ENCODE measurements around the gene DIAPH3. TPM values are rescaled to one million over a fixed set of nuclear protein-coding genes. Genes with fewer than 3 reads are reported as not detected.

The DIAPH3 gene
- total and polyA plus RNA-seq, 2 experiments from 2014 or later: 2.9 to 5.2 TPM

- H3K27ac ChIP-seq: no peak overlapping the region
- H3K4me1 ChIP-seq (ENCODE audit: low read depth): peaks cover 3% of the 10 kb centered on the region
- DNase-seq (ENCODE audit: low read depth in 1 of 2, low spot score in 1 of 2): no peak
- H3K4me3 ChIP-seq: no peak overlapping the region
- H3K9me3 ChIP-seq (ENCODE audit: low read depth): no peaks in the 10 kb centered on the region
- no peaks in the 10 kb centered on the region for H3K36me3 ChIP-seq
- H3K27me3 ChIP-seq: no peaks in the 10 kb centered on the region
- TF ChIP-seq, protein P1, sequence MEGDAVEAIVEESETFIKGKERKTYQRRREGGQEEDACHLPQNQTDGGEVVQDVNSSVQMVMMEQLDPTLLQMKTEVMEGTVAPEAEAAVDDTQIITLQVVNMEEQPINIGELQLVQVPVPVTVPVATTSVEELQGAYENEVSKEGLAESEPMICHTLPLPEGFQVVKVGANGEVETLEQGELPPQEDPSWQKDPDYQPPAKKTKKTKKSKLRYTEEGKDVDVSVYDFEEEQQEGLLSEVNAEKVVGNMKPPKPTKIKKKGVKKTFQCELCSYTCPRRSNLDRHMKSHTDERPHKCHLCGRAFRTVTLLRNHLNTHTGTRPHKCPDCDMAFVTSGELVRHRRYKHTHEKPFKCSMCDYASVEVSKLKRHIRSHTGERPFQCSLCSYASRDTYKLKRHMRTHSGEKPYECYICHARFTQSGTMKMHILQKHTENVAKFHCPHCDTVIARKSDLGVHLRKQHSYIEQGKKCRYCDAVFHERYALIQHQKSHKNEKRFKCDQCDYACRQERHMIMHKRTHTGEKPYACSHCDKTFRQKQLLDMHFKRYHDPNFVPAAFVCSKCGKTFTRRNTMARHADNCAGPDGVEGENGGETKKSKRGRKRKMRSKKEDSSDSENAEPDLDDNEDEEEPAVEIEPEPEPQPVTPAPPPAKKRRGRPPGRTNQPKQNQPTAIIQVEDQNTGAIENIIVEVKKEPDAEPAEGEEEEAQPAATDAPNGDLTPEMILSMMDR (IDR thresholded peaks at IDR 0.05; ENCODE audit: low read depth, low read length): no peak
Observed at GRCh38 chr13:59625111-59625510, 538.6 kb downstream of the DIAPH3 start.

DNA sequence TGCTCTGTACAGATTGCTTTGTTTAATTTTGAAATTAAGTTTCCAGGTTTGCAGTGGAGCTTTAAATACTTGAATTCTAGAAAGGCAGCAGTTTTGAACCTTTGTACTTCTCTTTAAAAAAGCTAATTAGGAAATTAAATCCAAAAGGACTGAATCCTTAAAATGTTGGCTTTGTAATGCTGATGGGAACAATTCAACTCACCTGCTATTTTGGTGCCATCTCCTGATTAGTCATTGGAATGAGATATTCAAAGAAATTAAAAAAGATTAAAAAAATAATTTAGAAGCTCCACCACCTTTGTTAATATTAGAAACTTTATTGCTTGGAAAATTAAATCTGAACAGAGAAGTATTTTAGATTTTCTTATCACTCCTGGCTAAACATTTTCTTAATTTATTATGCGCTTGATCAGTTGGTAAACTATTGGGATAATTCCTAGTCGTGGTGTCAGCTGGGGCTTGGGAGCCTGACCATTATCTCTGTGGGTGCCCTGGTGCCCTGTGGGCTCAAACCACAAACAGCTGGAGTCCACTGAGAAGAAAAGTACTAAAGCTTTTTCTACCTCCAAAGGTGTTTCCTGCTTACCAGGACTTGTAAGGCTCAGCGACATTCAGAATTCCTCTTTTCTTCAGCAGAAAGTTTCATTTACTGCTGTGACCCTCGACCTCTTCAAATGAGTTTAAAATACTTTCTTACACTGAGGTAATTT lies 540.4 kb downstream of the DIAPH3 start:
- Histone ChIP-seq H3K4me3 (no peak overlapping the region), H3K27ac (no peak overlapping the region), H3K4me1 (ENCODE audit: low read depth) (peaks cover 3% of the 10 kb centered on the region), H3K9me3 (ENCODE audit: low read depth) (no peaks in the 10 kb centered on the region), H3K36me3 (no peaks in the 10 kb centered on the region), H3K27me3 (no peaks in the 10 kb centered on the region)
- DNase-seq (ENCODE audit: low read depth in 1 of 2, low spot score in 1 of 2): no peak
- TF ChIP-seq, protein P1 (IDR thresholded peaks at IDR 0.05; ENCODE audit: low read depth, low read length): no peak

GRCh38 chr13:59621773-59622172 lies 542.0 kb downstream of the DIAPH3 start:
- DNase-seq (ENCODE audit: low read depth in 1 of 2, low spot score in 1 of 2): no peak
- Histone ChIP-seq H3K36me3 (no peaks in the 10 kb centered on the region), H3K27ac (no peak overlapping the region), H3K4me1 (ENCODE audit: low read depth) (no peaks in the 10 kb centered on the region), H3K4me3 (no peak overlapping the region), H3K9me3 (ENCODE audit: low read depth) (no peaks in the 10 kb centered on the region), H3K27me3 (no peaks in the 10 kb centered on the region)
- TF ChIP-seq, protein P1 (IDR thresholded peaks at IDR 0.05; ENCODE audit: low read depth, low read length): no peak

Other genes with a start within 250 kb of the DIAPH3 start
- gene TDRD3, start 233.3 kb upstream of the DIAPH3 start, total RNA-seq: 20.1 and 29.5 TPM in 2 replicates
- 20.8 and 24.5 TPM in 2 replicates for gene TDRD3, start 233.3 kb upstream of the DIAPH3 start, polyA plus RNA-seq

All from cardiac muscle cell (in vitro differentiated cells and primary cell).